Colonic mucosa (tissue), 4 donors: ENCODE results near the gene SLC6A15. TPM values are rescaled to one million over a fixed set of nuclear protein-coding genes. Genes with fewer than 3 reads are reported as not detected.

Source experiments
- DNase-seq: peaks from one replicate; pipeline ENCODE4 v3.0.0-alpha.2; 2020
- H3K27ac ChIP-seq: fragments of 200-600 bp; one replicate; pipeline ENCODE4 v1.8.0; 2021
- H3K27me3 ChIP-seq: fragments of 200-600 bp; one replicate; pipeline ENCODE4 v1.8.0; 2021
- H3K36me3 ChIP-seq: fragments of 200-600 bp; one replicate; pipeline ENCODE4 v1.8.0; 2021
- H3K4me1 ChIP-seq: fragments of 200-600 bp; one replicate; pipeline ENCODE4 v1.8.0; 2021; ENCODE audit warnings: mild to moderate bottlenecking
- H3K4me3 ChIP-seq: fragments of 200-600 bp; one replicate; pipeline ENCODE4 v1.8.0; 2021
- H3K9ac ChIP-seq, 2 donors: one replicate each; pipeline ENCODE4 v1.7.0; 2013; ENCODE audit warnings: control low read depth in 2 of 2, low read depth in 2 of 2, low read length in 2 of 2
- H3K9me3 ChIP-seq: fragments of 200-600 bp; one replicate; pipeline ENCODE4 v1.8.0; 2021
- CTCF ChIP-seq: fragments of 200-600 bp; IDR thresholded peaks from one replicate; pipeline ENCODE4 v1.8.0; 2022; ENCODE audit warnings: antibody characterized with exemption, mild to moderate bottlenecking
- intact Hi-C: fragments of 100-400 bp; cut with DNase I; formaldehyde crosslinking; loops from one replicate; pipeline ENCODE4 v1.14.1; 2022
- total RNA-seq, 2 donors: library from RNA; stranded (reverse); fragmentation: NEBNext Ultra II Directional in 1 of 2; extraction: Animal tissue kit (Norgen Biotek cat#: 25700) in 1 of 2; gene quantifications; one replicate each; pipeline ENCODE4 v1.2.1, GENCODE V29; 2021
- donor health status: healthy.
- donor health status: DM: no; HTN: no; CAD: no.
- donor health status: DM: no; HTN: no; CAD: no.

Gene SLC6A15
- total RNA-seq, 2 donors from 2014 or later = 0.32 to 1.1 TPM

- Histone ChIP-seq H3K9me3 (no peaks in the 10 kb centered on the region), H3K27ac (no peak overlapping the region), H3K9ac (no peak overlapping the region), H3K27me3 (no peaks in the 10 kb centered on the region), H3K4me3 (no peak overlapping the region), H3K4me1 (no peaks in the 10 kb centered on the region), H3K36me3 (no peaks in the 10 kb centered on the region)
- intact Hi-C loops = loop anchor here (5.0 kb wide), 1 partner anchor 153 kb away; no protein-coding TSS in a partner anchor
- no peak for DNase-seq
- no peak for TF ChIP-seq CTCF
Measured at GRCh38 chr12:84874825-84875139, 37.8 kb downstream of the SLC6A15 start.

- no peak for DNase-seq
- Histone ChIP-seq H3K36me3 (no peaks in the 10 kb centered on the region), H3K4me1 (no peaks in the 10 kb centered on the region), H3K27ac (no peak overlapping the region), H3K27me3 (no peaks in the 10 kb centered on the region), H3K9me3 (no peaks in the 10 kb centered on the region), H3K4me3 (no peak overlapping the region), H3K9ac (no peak overlapping the region)
- TF ChIP-seq CTCF = peak; percentile 69
- intact Hi-C loops = loop anchor here (5.0 kb wide), 1 partner anchor 153 kb away; no protein-coding TSS in a partner anchor
Measured at GRCh38 chr12:84874125-84874824, 38.3 kb downstream of the SLC6A15 start.

GRCh38 chr12:84862186-84862585 lies 50.4 kb downstream of the SLC6A15 start:
- TF ChIP-seq CTCF = no peak
- no peaks in the 10 kb centered on the region for H3K9me3 ChIP-seq
- no peak overlapping the region for H3K27ac ChIP-seq
- no peaks in the 10 kb centered on the region for H3K27me3 ChIP-seq
- intact Hi-C loops = no loop called here
- H3K4me3 ChIP-seq = no peak overlapping the region
- H3K36me3 ChIP-seq = no peaks in the 10 kb centered on the region
- H3K4me1 ChIP-seq = no peaks in the 10 kb centered on the region
- H3K9ac ChIP-seq = no peak overlapping the region
- no peak for DNase-seq

- Histone ChIP-seq H3K9ac (no peak overlapping the region), H3K27ac (no peak overlapping the region), H3K4me1 (no peaks in the 10 kb centered on the region), H3K27me3 (no peaks in the 10 kb centered on the region), H3K4me3 (no peak overlapping the region), H3K36me3 (no peaks in the 10 kb centered on the region), H3K9me3 (no peaks in the 10 kb centered on the region)
- no peak for DNase-seq
- intact Hi-C loops = no loop called here
- no peak for TF ChIP-seq CTCF
Measured at GRCh38 chr12:84860718-84861117, 51.9 kb downstream of the SLC6A15 start.

GRCh38 chr12:84858796-84859195 lies 53.8 kb downstream of the SLC6A15 start:
- H3K9ac ChIP-seq = no peak overlapping the region
- no peak overlapping the region for H3K27ac ChIP-seq
- DNase-seq = no peak
- no peak for TF ChIP-seq CTCF
- intact Hi-C loops = no loop called here
- H3K4me3 ChIP-seq = no peak overlapping the region
- H3K4me1 ChIP-seq = no peaks in the 10 kb centered on the region
- H3K9me3 ChIP-seq = no peaks in the 10 kb centered on the region
- H3K27me3 ChIP-seq = no peaks in the 10 kb centered on the region
- no peaks in the 10 kb centered on the region for H3K36me3 ChIP-seq
